DOHH2 (cell line): ENCODE results near the gene SLCO3A1.

Source experiments
- H3F3A ChIP-seq: fragments of 200-600 bp; sonication (generic), shearing (Covaris generic); 2 replicates; pipeline ENCODE4 v1.6.0; 2016; ENCODE audit warnings: antibody characterized with exemption, mild to moderate bottlenecking; ENCODE audit not compliant: control insufficient read depth, insufficient read depth
- H3K27ac ChIP-seq: fragments of 200-600 bp; sonication (generic); 2 replicates; pipeline ENCODE4 v1.5.1; 2014; ENCODE audit warnings: low read depth, mild to moderate bottlenecking, low read length, moderate library complexity
- H3K27me3 ChIP-seq: fragments of 200-600 bp; sonication (generic); 2 replicates; pipeline ENCODE4 v1.6.1; 2014; ENCODE audit warnings: mild to moderate bottlenecking, low read length, mixed read lengths; ENCODE audit not compliant: control insufficient read depth
- H3K36me3 ChIP-seq: fragments of 200-600 bp; sonication (generic); 2 replicates; pipeline ENCODE4 v1.6.1; 2014; ENCODE audit warnings: mild to moderate bottlenecking, low read length, moderate library complexity, mixed read lengths; ENCODE audit not compliant: control insufficient read depth
- H3K4me1 ChIP-seq: fragments of 200-600 bp; sonication (generic); 2 replicates; pipeline ENCODE4 v1.6.1; 2014; ENCODE audit warnings: mild to moderate bottlenecking, low read length, mixed read lengths; ENCODE audit not compliant: control insufficient read depth
- H3K4me2 ChIP-seq: fragments of 200-600 bp; sonication (generic); 2 replicates; pipeline ENCODE4 v1.6.0; 2014; ENCODE audit warnings: mild to moderate bottlenecking, low read length, moderate library complexity
- H3K4me3 ChIP-seq: fragments of 200-600 bp; sonication (generic); 2 replicates; pipeline ENCODE4 v1.5.1; 2014; ENCODE audit warnings: mild to moderate bottlenecking, low read length, mixed read lengths
- H3K79me2 ChIP-seq: fragments of 200-600 bp; sonication (generic); 2 replicates; pipeline ENCODE4 v1.6.1; 2014; ENCODE audit warnings: mild to moderate bottlenecking, low read length, mixed read lengths; ENCODE audit not compliant: control insufficient read depth
- H3K9me2 ChIP-seq: fragments of 200-600 bp; sonication (generic); replicated peaks from 2 replicates; pipeline ENCODE4 v1.6.1; 2014; ENCODE audit warnings: mild to moderate bottlenecking, low read length, mixed read lengths; ENCODE audit not compliant: control insufficient read depth
- H3K9me3 ChIP-seq: fragments of 200-600 bp; sonication (generic); 2 replicates; pipeline ENCODE4 v1.6.1; 2014; ENCODE audit warnings: antibody characterized with exemption, low read length, mixed read lengths; ENCODE audit not compliant: control insufficient read depth, insufficient read depth
- H4K20me1 ChIP-seq: fragments of 200-600 bp; sonication (generic); 2 replicates; pipeline ENCODE4 v1.6.0; 2014; ENCODE audit warnings: low read depth, mild to moderate bottlenecking, antibody characterized with exemption, low read length, moderate library complexity; ENCODE audit not compliant: control insufficient read depth, insufficient read depth
- EZH2phosphoT487 ChIP-seq: fragments of 200-600 bp; sonication (generic); IDR thresholded peaks from 2 replicates; pipeline ENCODE4 v1.6.1; 2017; ENCODE audit warnings: borderline replicate concordance, mild to moderate bottlenecking, antibody characterized with exemption, low read length, moderate library complexity, mixed read lengths
- TF ChIP-seq, protein P1 (sequence below): fragments of 200-600 bp; sonication (generic); IDR thresholded peaks from one replicate; pipeline ENCODE4 v1.5.1; 2014; ENCODE audit warnings: antibody characterized with exemption, mild to moderate bottlenecking, low read depth, low read length; ENCODE audit not compliant: poor library complexity, severe bottlenecking

The SLCO3A1 gene

DNA sequence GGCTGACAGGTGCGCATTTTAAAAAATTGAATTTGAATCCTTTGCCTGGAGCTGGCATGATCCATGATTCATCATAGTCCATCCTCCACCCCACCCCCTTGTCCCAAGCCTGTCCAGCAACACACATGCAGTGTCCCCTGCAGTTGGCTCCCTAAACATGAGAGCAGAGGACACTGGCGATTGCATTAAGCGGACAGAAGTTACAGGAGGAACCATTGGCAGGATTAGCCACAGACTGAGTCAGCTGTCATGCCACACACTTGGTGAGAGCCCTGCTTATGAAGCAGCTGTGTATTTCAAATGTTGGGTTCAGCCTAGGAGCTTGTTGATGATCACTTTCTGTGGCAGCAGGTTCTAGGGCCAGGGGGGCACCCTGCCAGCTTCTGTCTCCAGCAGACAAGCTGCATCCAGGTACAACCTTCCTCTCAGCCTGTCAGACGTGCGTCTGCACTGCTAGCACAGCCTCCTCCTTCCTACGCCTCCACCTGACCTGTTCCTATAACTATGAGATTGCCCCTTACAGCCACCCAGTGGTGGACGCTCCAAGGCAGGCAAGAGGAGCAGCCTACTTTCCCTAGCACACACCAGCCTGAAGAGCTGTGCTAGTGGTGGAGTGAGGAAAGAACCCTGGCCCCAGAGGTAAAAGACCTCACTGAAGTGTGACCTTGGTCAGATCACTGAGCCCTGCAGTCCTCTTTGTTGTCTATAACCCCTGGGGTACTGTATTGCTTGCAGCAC, 121.9 kb downstream of the SLCO3A1 start:
- Histone ChIP-seq H3K27me3 (no peaks in the 10 kb centered on the region), H3K36me3 (no peaks in the 10 kb centered on the region), H3K4me2 (no peak overlapping the region), H3K9me3 (no peaks in the 10 kb centered on the region), H3K9me2 (no peaks in the 10 kb centered on the region), H3K79me2 (no peaks in the 10 kb centered on the region), H3K27ac (no peak overlapping the region), H3K4me1 (no peaks in the 10 kb centered on the region), H3F3A (no peaks in the 10 kb centered on the region), H3K4me3 (no peak overlapping the region), H4K20me1 (no peaks in the 10 kb centered on the region)
- TF ChIP-seq, protein P1, sequence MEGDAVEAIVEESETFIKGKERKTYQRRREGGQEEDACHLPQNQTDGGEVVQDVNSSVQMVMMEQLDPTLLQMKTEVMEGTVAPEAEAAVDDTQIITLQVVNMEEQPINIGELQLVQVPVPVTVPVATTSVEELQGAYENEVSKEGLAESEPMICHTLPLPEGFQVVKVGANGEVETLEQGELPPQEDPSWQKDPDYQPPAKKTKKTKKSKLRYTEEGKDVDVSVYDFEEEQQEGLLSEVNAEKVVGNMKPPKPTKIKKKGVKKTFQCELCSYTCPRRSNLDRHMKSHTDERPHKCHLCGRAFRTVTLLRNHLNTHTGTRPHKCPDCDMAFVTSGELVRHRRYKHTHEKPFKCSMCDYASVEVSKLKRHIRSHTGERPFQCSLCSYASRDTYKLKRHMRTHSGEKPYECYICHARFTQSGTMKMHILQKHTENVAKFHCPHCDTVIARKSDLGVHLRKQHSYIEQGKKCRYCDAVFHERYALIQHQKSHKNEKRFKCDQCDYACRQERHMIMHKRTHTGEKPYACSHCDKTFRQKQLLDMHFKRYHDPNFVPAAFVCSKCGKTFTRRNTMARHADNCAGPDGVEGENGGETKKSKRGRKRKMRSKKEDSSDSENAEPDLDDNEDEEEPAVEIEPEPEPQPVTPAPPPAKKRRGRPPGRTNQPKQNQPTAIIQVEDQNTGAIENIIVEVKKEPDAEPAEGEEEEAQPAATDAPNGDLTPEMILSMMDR, result no peak
- no peak for TF ChIP-seq EZH2phosphoT487

DNA sequence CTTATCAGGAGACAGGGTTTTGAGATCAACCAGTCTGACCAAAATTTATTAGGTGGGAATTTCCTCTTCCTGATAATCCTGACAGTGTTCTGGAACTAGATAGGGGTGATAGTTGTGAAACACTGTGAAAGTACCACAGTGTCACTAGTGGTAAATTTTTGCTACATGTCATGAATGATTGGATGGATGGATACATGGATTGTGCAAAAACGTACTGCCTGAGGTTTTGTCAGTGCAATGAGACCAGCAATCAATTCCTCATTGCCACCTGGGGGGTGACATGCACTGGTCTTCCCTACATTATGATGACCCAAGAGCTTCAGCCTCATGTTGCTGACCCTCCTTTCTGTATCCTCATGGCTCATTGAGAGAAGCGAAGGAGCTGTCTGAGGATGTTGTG, 123.5 kb downstream of the SLCO3A1 start:
- Histone ChIP-seq H4K20me1 (no peaks in the 10 kb centered on the region), H3K27ac (no peak overlapping the region), H3K79me2 (no peaks in the 10 kb centered on the region), H3K36me3 (no peaks in the 10 kb centered on the region), H3K27me3 (no peaks in the 10 kb centered on the region), H3K9me3 (no peaks in the 10 kb centered on the region), H3K4me1 (no peaks in the 10 kb centered on the region), H3K4me2 (no peak overlapping the region), H3K9me2 (no peaks in the 10 kb centered on the region), H3K4me3 (no peak overlapping the region), H3F3A (no peaks in the 10 kb centered on the region)
- TF ChIP-seq, protein P1, result no peak
- no peak for TF ChIP-seq EZH2phosphoT487

DNA sequence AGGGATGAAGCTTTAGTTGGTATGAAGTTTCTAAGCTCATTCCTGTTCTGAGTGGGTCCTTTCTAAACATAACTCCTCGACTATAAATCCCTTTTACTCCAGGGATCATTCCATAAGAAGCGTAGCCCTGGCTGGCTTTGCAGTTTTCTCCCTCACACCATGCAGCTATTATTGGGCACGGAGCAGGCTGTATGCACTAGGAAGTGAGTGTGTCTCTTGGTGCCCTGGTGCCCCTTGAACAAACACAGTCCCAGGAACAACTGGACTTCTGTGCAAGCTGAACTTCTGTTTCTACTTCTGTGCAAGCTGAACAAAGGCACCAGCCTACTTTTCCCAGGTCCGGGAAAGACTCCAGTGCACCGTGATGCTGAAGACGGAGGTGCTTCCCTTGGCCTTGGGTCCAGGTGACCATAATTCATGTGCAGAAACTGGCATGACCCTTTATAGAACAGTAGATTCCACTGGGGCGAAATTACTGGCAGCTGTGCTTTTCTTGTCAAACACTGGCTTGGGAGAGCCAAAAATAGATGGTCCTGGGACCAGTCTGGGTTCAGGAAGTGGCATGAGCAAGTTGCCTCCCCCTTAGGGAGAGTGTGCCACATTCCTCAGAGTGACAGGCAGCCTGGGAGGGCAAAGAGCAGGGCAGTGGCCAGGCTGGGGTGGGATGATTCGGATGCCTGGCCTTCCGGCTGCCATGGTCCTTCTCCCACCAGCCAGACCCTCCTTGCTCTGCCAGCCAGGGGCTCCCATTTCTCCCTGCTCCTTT, 127.2 kb downstream of the SLCO3A1 start:
- Histone ChIP-seq H3K4me2 (no peak overlapping the region), H3F3A (no peaks in the 10 kb centered on the region), H3K4me3 (no peak overlapping the region), H3K36me3 (no peaks in the 10 kb centered on the region), H4K20me1 (no peaks in the 10 kb centered on the region), H3K27me3 (no peaks in the 10 kb centered on the region), H3K9me3 (no peaks in the 10 kb centered on the region), H3K27ac (no peak overlapping the region), H3K9me2 (no peaks in the 10 kb centered on the region), H3K4me1 (no peaks in the 10 kb centered on the region), H3K79me2 (no peaks in the 10 kb centered on the region)
- TF ChIP-seq EZH2phosphoT487, result no peak
- TF ChIP-seq, protein P1, result no peak
